GM18951 (cell line): Measurements from ENCODE around the gene SERPINE1.

Experiments
- POLR2A ChIP-seq: IDR thresholded peaks from 4 replicates; pipeline ENCODE4 v1.6.1; 2011; ENCODE audit warnings: mild to moderate bottlenecking; ENCODE audit not compliant: insufficient read length, insufficient read depth; ENCODE audit errors: extremely low read depth
- in situ Hi-C: fragments of 300-500 bp; cut with MboI; formaldehyde crosslinking; loops from one replicate; pipeline ENCODE4 v1.12.0; 2022; ENCODE audit warnings: low sequenced_read_pairs, mixed read lengths, inconsistent platforms; ENCODE audit not compliant: unreplicated experiment

SERPINE1 gene

GRCh38 chr7:101160910-101161309 is 34.0 kb downstream of the SERPINE1 start:
- no peak for TF ChIP-seq POLR2A
- in situ Hi-C loops, result no loop called here

GRCh38 chr7:101161692-101162471 is 35.0 kb downstream of the SERPINE1 start:
- no peak for TF ChIP-seq POLR2A
- in situ Hi-C loops, result no loop called here

GRCh38 chr7:101162551-101163278 is 35.8 kb downstream of the SERPINE1 start:
- peak; percentile 28 for TF ChIP-seq POLR2A
- in situ Hi-C loops, result no loop called here

- in situ Hi-C loops, result no loop called here
- TF ChIP-seq POLR2A, result no peak
Observed at GRCh38 chr7:101163279-101164070, 36.6 kb downstream of the SERPINE1 start.

GRCh38 chr7:101164071-101164840 is 37.4 kb downstream of the SERPINE1 start:
- no peak for TF ChIP-seq POLR2A
- in situ Hi-C loops, result no loop called here

- in situ Hi-C loops, result no loop called here
Observed at GRCh38 chr7:101165075-101165957, 38.4 kb downstream of the SERPINE1 start, which contains the start of gene VGF. Gene VGF (minus strand): TSS chr7:101165569. CDS start chr7:101164843, 726 bp downstream.

GRCh38 chr7:101165958-101166647 is 39.2 kb downstream of the SERPINE1 start:
- TF ChIP-seq POLR2A, result no peak
- in situ Hi-C loops, result no loop called here

More at GRCh38 chr7:101165075-101165957, 38.4 kb downstream of the SERPINE1 start, which contains the start of gene VGF:
- no peak for TF ChIP-seq POLR2A

GRCh38 chr7:101166648-101166908 is 39.7 kb downstream of the SERPINE1 start:
- TF ChIP-seq POLR2A, result no peak
- in situ Hi-C loops, result no loop called here

- no peak for TF ChIP-seq POLR2A
- in situ Hi-C loops, result no loop called here
Observed at GRCh38 chr7:101166909-101167644, 40.2 kb downstream of the SERPINE1 start.

GRCh38 chr7:101167645-101168411 is 40.9 kb downstream of the SERPINE1 start:
- in situ Hi-C loops, result no loop called here
- TF ChIP-seq POLR2A, result no peak

- in situ Hi-C loops, result no loop called here
Observed at GRCh38 chr7:101168412-101169049, 41.6 kb downstream of the SERPINE1 start.

More at GRCh38 chr7:101168412-101169049, 41.6 kb downstream of the SERPINE1 start:
- no peak for TF ChIP-seq POLR2A
